GM10847 (cell line): ENCODE measurements around the gene REEP3.

Experiments used
- POLR2A ChIP-seq: IDR thresholded peaks from 2 replicates; pipeline ENCODE4 v1.6.1; 2011; ENCODE audit not compliant: insufficient read length; ENCODE audit errors: extremely low read depth

REEP3 gene

GRCh38 chr10:63627881-63628296 is 106.7 kb downstream of the REEP3 start:
- TF ChIP-seq POLR2A = no peak

- TF ChIP-seq POLR2A = no peak
Measured at GRCh38 chr10:63628526-63629362, 107.5 kb downstream of the REEP3 start.

- no peak for TF ChIP-seq POLR2A
Measured at GRCh38 chr10:63629363-63630084, 108.3 kb downstream of the REEP3 start.

GRCh38 chr10:63630085-63630930 is 109.1 kb downstream of the REEP3 start:
- peak; percentile 77 for TF ChIP-seq POLR2A

- TF ChIP-seq POLR2A = no peak
Measured at GRCh38 chr10:63630931-63631680, 109.9 kb downstream of the REEP3 start.

- TF ChIP-seq POLR2A = no peak
Measured at GRCh38 chr10:63631991-63632390, 110.8 kb downstream of the REEP3 start.

GRCh38 chr10:63633677-63634487 is 112.7 kb downstream of the REEP3 start:
- no peak for TF ChIP-seq POLR2A

- TF ChIP-seq POLR2A = no peak
Measured at GRCh38 chr10:63634488-63635065, 113.4 kb downstream of the REEP3 start.

GRCh38 chr10:63636812-63637211 is 115.6 kb downstream of the REEP3 start:
- no peak for TF ChIP-seq POLR2A

- no peak for TF ChIP-seq POLR2A
Measured at GRCh38 chr10:63637901-63638327, 116.7 kb downstream of the REEP3 start.

GRCh38 chr10:63641366-63641765 is 120.2 kb downstream of the REEP3 start:
- TF ChIP-seq POLR2A = no peak

- no peak for TF ChIP-seq POLR2A
Measured at GRCh38 chr10:63641799-63642198, 120.6 kb downstream of the REEP3 start.

GRCh38 chr10:63642808-63643207 is 121.6 kb downstream of the REEP3 start:
- TF ChIP-seq POLR2A = no peak
